ENCODE results near the gene FHOD3. TPM values are rescaled to one million over a fixed set of nuclear protein-coding genes. Genes with fewer than 3 reads are reported as not detected.

Gene FHOD3
- polyA plus RNA-seq, 2 of the 4 experiments (the other 2 are of a cell fraction), result 2.5 to 3.6 TPM

DNA sequence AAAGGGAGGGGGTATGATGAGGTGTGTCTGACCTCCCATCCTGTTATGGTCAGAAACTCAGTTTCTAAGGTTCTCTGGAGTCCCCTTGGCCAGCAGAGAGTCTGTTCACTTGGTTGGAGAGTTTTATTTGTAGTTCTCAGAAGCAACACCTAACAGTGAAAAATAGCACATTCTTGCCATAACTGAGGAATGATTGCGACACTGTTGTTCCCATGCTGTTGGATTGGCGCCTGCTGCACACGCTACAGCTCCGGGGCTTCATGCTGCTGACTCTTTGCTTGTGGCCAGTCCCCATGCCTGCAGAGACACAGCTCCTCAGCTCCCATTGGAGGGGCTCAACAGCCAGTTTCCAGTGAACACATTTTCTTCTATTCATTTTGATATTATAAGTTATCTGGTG is 489.2 kb downstream of the FHOD3 start:
- H3K4me2 ChIP-seq, result no peak overlapping the region
- H3K4me1 ChIP-seq, result peaks cover 11% of the 10 kb centered on the region; the same call in 1 of the 3 replicates
- CTCF ChIA-PET, result no interaction called here
- H3K4me3 ChIP-seq, result no peak overlapping the region
- POLR2A ChIA-PET, result no interaction called here
- no peak for FAIRE-seq
- H3K27ac ChIP-seq, result no peak overlapping the region
- TF ChIP-seq CEBPB (IDR thresholded peaks at IDR 0.05) (peak; percentile 35 to 75; a peak in 3 of 4 replicates), NFE2L2 (conservative IDR thresholded peaks at IDR 0.05; ENCODE audit: low read length) (no peak)
- 64% methylated on average over 4 of the region's 4 CpGs for WGBS (ENCODE audit: missing lambda C conversion rate)
- H3K9me3 ChIP-seq, result no peaks in the 10 kb centered on the region
- ATAC-seq, result peak in 1 of 2 experiments; percentile 23; a peak in 1 of 6 replicates
- DNase-seq (ENCODE audit: low read depth in 1 of 2, low spot score in 1 of 2), result peak in 1 of 2 experiments; percentile 3

DNA sequence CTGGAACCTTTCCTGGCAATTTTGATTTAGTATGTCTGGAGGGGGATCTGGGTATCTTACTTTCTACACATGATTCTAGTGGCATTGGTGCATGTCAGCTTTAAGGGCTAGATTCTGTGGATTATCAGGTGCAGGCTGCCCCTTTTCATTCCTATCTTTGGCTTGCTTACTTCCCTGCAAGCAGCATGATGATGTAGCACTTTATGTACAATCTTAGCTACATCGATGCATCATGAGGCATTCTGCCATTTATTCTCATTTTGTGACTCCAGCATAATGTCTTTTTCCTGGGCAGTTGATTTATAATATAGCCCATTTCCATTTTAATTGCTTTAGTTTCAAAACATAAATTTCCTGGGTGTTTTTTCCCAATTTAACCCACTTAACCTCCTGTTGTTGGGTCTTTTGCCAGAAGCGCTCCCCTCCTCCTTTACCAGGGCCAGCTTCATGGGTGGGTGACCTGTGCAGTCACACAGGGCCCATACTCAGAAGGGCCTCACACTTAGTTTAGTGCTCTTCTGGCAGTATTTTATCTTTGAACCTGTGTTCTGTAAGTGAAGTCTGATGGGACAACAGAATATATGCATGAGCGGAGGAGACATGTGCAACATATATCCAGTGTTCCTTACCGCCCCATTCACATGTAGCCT is 495.2 kb downstream of the FHOD3 start:
- ChIA-PET POLR2A (no interaction called here), CTCF (interaction anchor here (1.2 to 2.1 kb wide), 2 partner anchors 16 to 105 kb away, joined by 5 to 11 read pairs; no protein-coding TSS in a partner anchor)
- FAIRE-seq (no peak), ATAC-seq (no peak), DNase-seq (ENCODE audit: low read depth in 1 of 2, low spot score in 1 of 2) (no peak)
- WGBS (ENCODE audit: missing lambda C conversion rate), result 98% methylated on average over 4 of the region's 4 CpGs
- no peak for TF ChIP-seq EHF (CRISPR knock-in tag; IDR thresholded peaks at IDR 0.05)
- TF ChIP-seq RNF2 (IDR thresholded peaks at IDR 0.05; ENCODE audit: borderline replicate concordance, low read depth), result no peak
- no peak for TF ChIP-seq USF2 (IDR thresholded peaks at IDR 0.05)
- TF ChIP-seq ZSCAN20 (CRISPR knock-in tag; IDR thresholded peaks at IDR 0.05), result no peak
- TF ChIP-seq BHLHE40 (IDR thresholded peaks at IDR 0.05; ENCODE audit: low read depth, low read length), result no peak
- no peak for TF ChIP-seq NPAS2 (CRISPR knock-in tag; IDR thresholded peaks at IDR 0.05; ENCODE audit: borderline replicate concordance)
- TF ChIP-seq NR3C1 (IDR thresholded peaks at IDR 0.05), result no peak
- TF ChIP-seq HOXA7 (CRISPR knock-in tag; IDR thresholded peaks at IDR 0.05), result no peak
- no peak for TF ChIP-seq HOXB5 (CRISPR knock-in tag; IDR thresholded peaks at IDR 0.05)
- no peak for TF ChIP-seq PHF8 (IDR thresholded peaks at IDR 0.05; ENCODE audit: borderline replicate concordance, low read depth)
- TF ChIP-seq POLR2A (IDR thresholded peaks at IDR 0.05; ENCODE audit: low read length), result no peak
- no peak for TF ChIP-seq RAD21 (conservative IDR thresholded peaks at IDR 0.05 in 1 of 2, IDR thresholded peaks at IDR 0.05 in 1 of 2)
- TF ChIP-seq HEYL (CRISPR knock-in tag; IDR thresholded peaks at IDR 0.05), result no peak
- Histone ChIP-seq H3K9me3 (no peaks in the 10 kb centered on the region), H3K4me2 (no peak overlapping the region), H3K4me3 (no peak overlapping the region), H3K27ac (no peak overlapping the region), H3K4me1 (no peaks in the 10 kb centered on the region)

DNA sequence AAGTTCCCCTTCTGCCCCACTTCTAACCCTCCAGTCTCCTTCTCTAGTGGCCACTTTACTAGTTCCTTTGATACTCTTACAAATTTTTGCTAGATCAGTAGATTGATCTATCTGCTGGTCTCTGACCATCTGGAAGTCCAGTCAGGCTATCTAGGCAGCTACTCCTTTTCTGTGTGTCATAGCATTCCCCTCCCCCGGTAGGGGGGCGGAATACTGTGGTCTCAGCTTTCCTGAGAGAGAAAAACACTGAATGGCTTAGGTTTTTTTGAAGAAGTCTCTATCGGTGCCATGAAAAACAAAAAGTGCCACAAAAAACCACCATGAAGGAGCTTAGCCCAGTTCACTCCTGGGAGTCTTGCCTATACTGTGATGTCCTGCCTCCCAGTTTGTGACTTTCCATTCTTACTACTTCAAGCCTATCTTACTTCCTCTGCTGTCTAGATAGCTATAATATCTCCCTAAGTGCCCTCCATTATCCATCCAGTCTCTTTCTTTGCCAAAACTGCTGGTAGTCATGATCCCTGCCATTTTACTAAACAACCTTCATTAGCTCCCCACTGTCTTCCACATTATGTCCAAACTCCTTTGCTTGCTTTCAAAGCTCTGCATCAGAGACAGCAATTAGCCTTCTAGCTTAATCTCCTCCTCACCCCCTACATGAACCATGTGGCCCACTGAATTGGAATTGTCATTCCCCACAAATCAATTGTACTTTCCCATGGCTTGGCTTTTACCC is 501.4 kb downstream of the FHOD3 start:
- Histone ChIP-seq H3K4me2 (no peak overlapping the region), H3K9me3 (no peaks in the 10 kb centered on the region), H3K4me3 (no peak overlapping the region), H3K4me1 (no peaks in the 10 kb centered on the region), H3K27ac (no peak overlapping the region)
- TF ChIP-seq MYC (IDR thresholded peaks at IDR 0.05; ENCODE audit: borderline replicate concordance, low read length) (no peak), REST (IDR thresholded peaks at IDR 0.05) (no peak), FOSB (CRISPR knock-in tag; IDR thresholded peaks at IDR 0.05) (no peak), ELK1 (IDR thresholded peaks at IDR 0.05; ENCODE audit: low read depth, low read length) (no peak), PHF8 (IDR thresholded peaks at IDR 0.05; ENCODE audit: borderline replicate concordance, low read depth) (no peak), ESRRA (IDR thresholded peaks at IDR 0.05; ENCODE audit: borderline replicate concordance, low read length) (no peak), ZSCAN20 (CRISPR knock-in tag; IDR thresholded peaks at IDR 0.05) (no peak), CHD2 (IDR thresholded peaks at IDR 0.05; ENCODE audit: low read length, partially characterized antibody) (no peak), ZC3H11A (IDR thresholded peaks at IDR 0.05) (no peak), CBX8 (IDR thresholded peaks at IDR 0.05) (no peak), HOXB13 (CRISPR knock-in tag; IDR thresholded peaks at IDR 0.05; ENCODE audit: low read depth) (no peak), EHMT2 (IDR thresholded peaks at IDR 0.05; ENCODE audit: low read depth) (no peak)
- DNase-seq (ENCODE audit: low read depth in 1 of 2, low spot score in 1 of 2), result no peak
- POLR2A ChIA-PET, result no interaction called here
- 93% methylated on average over 3 of the region's 3 CpGs for WGBS (ENCODE audit: missing lambda C conversion rate)
- CTCF ChIA-PET, result interaction anchor here (1.2 kb wide), 1 partner anchor 10 kb away, joined by 3 read pairs; no protein-coding TSS in a partner anchor
- FAIRE-seq, result no peak
- ATAC-seq, result no peak
